Vagina (tissue), 1 donor: ENCODE data around the gene DCAKD. TPM values are rescaled to one million over a fixed set of nuclear protein-coding genes. Genes with fewer than 3 reads are reported as not detected.

Experiments
- small RNA-seq: library from RNA; depleted of rRNA; stranded (forward); fragments of <200 nt; gene quantifications from one replicate; pipeline ENCODE3, GENCODE V24; 2016
- total RNA-seq: library from RNA; depleted of rRNA; stranded (reverse); fragments of >200 nt; gene quantifications from one replicate; pipeline ENCODE4 v1.2.3, GENCODE V29; 2016

The DCAKD gene
- total RNA-seq, 1 donor from 2014 or later: 54.5 TPM

Small RNA genes within 50 kb of the gene (small RNA-seq; reads per million reads assigned to genes)
- gene AC015936.2: not detected
- gene RF00019: not detected

Other genes with a start within 250 kb of the DCAKD start
- 10.1 TPM for gene GJC1, start 221.3 kb downstream of the DCAKD start, total RNA-seq
- not detected for gene HIGD1B, start 203.7 kb downstream of the DCAKD start, total RNA-seq
- gene EFTUD2, start 152.2 kb downstream of the DCAKD start, total RNA-seq: 55.5 TPM
- gene GFAP, start 136.1 kb downstream of the DCAKD start, total RNA-seq: not detected
- 0.74 TPM for gene KIF18B, start 103.9 kb downstream of the DCAKD start, total RNA-seq
- gene C1QL1, start 83.3 kb downstream of the DCAKD start, total RNA-seq: 6.9 TPM
- 49.4 TPM for gene NMT1, start 9.7 kb upstream of the DCAKD start, total RNA-seq
- 34.1 TPM for gene PLCD3, start 80.9 kb upstream of the DCAKD start, total RNA-seq
- gene ACBD4, start 84.1 kb upstream of the DCAKD start, total RNA-seq: 18.9 TPM
- 27.5 TPM for gene HEXIM1, start 96.8 kb upstream of the DCAKD start, total RNA-seq
- 9.8 TPM for gene HEXIM2, start 110.2 kb upstream of the DCAKD start, total RNA-seq
- gene FMNL1, start 170.3 kb upstream of the DCAKD start, total RNA-seq: 22.1 TPM
- gene SPATA32, start 210.5 kb upstream of the DCAKD start, total RNA-seq: not detected